GM19395 (cell line): ENCODE results near the gene FBXW8.

ENCODE experiments used
- ATAC-seq: cut with Tn5 transposase; IDR thresholded peaks from one replicate; pipeline ENCODE4 v1.9.1; 2021; ENCODE audit warnings: mild to moderate bottlenecking, moderate library complexity; ENCODE audit not compliant: unreplicated experiment

Gene FBXW8

GRCh38 chr12:117018276-117018675 lies 107.5 kb downstream of the FBXW8 start:
- ATAC-seq: no peak

- no peak for ATAC-seq
Measured at GRCh38 chr12:117018685-117019084, 107.9 kb downstream of the FBXW8 start.

DNA sequence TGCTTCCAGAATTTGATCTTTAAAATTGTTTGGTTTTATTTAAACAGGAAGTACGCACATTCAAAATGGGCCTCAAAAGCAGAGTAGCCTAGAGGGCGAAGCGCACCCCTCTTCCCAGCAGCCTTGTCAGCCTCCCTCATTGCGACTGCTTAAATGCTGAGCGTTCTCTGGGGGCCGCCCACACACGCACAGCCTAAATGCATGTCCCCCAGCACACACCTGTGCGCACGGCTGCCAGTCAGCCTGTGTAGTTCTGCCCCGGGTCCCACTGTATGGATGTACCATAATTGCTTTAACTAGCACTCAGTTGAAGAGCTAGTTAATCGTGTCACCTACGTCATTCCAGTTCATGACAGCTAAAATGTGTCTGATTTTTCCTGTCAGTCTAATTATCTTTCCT lies 109.1 kb downstream of the FBXW8 start:
- ATAC-seq: no peak

GRCh38 chr12:117020536-117021220 lies 109.9 kb downstream of the FBXW8 start:
- ATAC-seq: no peak

DNA sequence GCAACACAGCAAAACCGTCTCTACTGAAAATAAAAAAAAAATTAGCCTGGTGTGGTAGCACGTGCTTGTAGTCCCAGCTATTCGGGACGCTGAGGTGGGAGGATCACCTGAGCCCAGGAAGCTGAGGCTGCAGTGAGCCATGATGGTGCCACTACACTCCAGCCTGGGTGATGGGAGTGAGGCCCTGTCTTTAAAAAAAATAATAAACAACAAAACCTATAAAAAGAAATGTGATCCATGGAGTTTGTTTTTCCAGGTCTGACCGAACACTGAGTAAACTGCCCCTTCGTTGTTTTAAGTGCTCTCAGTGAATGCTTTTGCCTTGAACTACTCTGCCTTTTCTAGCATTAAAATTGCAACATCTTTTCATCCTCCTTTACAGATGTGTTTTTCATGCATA lies 111.7 kb downstream of the FBXW8 start:
- ATAC-seq: no peak

GRCh38 chr12:117023998-117024960 lies 113.5 kb downstream of the FBXW8 start:
- ATAC-seq: no peak

DNA sequence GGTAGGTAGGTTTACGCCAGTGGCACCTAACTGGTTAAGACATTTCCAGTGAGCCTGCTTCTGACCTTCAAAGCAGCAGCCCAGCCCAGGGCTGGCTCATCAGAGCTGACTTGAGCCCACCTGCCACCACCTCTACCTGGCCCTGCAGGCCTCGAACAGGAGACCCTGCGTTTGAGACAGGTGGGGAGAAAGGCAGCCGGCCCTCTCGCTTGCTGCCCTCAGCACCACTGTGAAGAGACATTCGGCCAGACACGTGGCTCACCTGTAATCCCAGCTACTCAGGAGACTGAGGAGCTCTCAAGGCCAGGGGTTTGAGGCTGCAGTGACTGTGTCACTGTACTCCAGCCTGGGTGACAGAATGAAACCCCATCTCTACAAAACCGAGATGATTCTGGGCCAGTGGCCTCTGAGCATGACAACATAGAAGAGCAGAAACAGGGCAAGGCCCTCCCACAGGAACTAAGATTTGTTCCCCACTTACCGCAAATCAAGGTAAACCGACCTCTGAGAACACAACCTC lies 114.3 kb downstream of the FBXW8 start:
- ATAC-seq: no peak

- peak; percentile 53 for ATAC-seq
Measured at GRCh38 chr12:117025481-117026151, 114.9 kb downstream of the FBXW8 start.

DNA sequence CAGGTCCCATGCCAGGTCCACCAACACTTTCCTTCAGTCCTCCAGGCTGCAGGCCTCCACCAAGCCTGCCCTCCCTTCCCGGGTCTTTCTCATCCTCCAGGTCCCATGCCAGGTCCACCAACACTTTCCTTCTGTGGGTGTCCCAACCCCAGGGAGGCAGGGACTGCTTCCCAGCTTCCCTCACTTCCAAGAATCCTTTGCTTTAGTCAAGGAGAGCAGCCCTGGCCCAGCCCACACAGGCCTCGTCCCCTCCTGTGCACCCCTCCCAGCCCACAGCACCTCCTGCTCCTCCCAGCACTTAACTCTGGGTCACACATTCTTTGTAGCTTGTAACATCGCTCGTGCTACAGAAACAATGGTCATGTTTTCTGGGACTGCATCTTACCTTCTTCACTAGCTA lies 115.6 kb downstream of the FBXW8 start:
- no peak for ATAC-seq

DNA sequence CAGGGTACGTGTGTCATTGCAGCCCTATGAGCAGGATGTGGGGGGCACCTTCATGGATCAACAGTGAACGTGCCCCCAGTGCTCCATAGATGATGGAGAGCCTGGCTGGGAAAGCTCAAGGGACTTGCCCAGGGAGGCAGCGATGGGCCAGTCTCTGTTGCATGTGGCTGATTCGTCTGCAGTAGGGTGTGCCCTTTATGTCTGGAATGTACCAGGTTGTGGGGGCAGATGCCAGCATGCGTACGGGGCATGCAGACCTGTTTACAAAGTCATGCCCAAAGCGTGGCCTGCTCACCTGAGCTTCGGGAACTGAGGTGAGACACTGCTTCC lies 116.1 kb downstream of the FBXW8 start:
- no peak for ATAC-seq

DNA sequence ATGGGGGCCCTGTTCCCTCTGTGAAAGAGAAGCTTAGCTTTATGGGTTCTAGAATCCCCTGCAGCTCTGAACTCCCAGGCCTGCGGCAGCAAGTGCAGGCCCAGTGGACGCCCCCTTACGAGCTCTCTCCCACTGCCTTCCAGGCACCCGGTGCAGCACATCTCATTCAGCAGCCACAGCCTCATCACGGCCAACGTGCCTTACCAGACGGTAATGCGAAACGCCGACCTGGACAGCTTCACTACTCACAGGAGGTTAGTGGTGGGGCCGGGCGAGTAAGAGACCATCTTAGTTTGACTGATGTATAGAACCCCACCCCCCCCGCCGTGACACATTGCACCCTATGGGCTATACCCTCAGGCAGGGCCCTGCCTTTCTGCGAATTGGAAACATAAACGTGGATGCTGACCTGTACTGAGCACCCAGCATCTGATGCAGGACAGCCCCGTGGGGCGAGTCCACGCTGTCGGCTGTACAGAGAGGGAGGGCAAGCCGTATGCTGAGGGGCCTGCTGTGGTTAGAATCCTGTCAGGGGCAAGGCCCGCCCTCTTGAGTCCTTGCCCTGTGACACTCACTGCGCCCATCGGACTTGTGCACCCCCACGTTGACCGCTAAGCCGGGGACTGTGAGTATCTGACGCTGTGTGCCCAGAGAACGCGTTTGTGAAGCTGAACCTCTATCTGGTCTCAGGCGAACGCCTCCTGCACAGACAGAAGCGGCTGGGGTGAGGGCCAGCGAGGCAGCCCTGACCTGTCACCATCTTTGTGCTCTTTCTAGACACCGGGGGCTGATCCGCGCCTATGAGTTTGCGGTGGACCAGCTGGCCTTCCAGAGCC lies 116.7 kb downstream of the FBXW8 start:
- ATAC-seq: no peak

DNA sequence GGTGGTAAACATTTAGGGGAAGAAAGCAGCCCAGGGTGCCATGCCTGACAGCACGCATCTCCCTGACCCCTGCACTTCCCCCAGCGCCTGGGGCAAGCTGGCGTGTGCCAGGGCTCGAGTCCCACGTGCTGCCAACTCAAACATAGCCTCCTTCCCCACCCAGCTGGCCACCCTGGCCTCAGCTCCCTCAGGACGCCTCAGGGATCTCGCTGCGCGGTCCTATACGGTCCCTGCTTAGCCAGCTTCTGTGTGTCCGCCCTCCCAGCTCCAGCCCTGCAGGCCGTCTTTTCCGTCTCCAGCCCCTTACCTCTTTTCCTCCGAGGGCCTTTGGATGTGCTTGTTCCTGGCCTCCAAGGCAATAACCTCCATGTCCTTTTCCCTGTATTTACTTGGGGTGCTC lies 117.5 kb downstream of the FBXW8 start:
- ATAC-seq: no peak

DNA sequence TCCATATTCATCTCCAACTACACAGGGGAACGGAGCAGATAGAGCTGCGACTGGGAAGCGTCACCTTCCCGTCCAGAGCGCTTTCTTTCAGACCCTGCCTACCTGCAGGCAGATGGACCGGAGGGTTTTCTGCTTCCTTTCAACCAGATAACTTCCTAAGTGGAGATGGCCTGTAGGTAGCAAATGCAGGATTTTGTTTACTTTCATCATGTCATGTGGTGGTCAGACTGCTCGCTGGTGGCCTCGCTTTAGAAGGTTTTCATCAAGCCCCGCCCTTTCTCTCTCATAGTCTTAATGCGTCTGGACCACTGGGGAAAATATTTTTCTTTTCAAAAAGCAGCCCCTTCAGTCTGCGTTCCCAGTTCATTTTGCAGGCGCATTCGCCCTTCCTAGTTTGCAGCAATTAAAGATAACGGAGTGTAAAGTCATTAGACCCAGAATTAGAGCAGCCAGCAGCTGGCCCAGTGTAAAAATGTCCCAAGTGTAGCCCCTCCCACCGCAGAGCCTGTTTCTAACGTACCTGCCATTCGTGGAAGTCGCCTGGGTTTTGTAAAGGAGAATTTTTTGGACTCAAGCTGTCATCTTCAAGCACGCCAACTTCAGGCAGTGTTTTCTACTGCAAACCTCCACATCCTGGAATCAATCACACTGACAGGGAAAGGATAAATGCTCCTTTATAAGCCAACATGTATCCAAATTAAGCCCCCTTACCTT lies 119.6 kb downstream of the FBXW8 start:
- no peak for ATAC-seq

- ATAC-seq: no peak
Measured at GRCh38 chr12:117031843-117032592, 121.3 kb downstream of the FBXW8 start.

DNA sequence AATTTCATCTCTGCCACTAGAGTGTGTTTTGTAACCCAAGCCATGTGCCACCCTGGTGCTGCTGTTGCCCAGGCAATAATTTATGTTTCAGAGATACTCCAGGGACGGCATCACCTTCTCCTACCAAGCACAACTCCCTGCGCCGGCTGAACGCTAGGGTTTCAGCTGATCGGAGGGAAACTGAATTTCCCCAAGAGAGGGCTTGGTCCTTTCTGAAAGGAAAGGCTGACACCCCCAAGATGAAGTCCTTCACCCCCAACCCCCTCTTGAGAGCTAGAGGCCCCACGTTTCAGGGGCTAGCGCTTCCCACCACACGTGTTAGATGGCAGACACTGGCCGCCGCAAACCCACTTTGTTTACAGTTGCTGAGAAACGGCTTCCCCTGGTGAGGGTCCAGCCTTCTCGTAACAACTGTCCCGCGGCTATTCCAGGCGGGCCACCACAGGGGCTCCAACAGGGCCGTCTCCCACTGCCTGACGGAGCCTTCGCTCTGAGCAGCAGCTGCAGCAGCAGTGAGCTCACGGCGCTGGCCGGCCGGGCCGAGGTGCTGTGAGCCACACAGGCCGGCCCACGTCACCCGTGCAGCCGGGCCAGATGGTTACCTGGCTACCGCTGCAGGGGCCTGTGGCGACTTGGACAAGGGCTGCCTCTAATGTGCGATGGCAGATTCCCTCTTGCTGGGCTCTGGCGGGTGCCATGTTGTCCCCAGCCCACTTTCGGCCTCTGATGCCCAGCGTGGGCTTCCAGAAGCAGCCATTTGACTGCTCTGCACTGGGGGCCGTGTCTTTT lies 122.0 kb downstream of the FBXW8 start:
- no peak for ATAC-seq

DNA sequence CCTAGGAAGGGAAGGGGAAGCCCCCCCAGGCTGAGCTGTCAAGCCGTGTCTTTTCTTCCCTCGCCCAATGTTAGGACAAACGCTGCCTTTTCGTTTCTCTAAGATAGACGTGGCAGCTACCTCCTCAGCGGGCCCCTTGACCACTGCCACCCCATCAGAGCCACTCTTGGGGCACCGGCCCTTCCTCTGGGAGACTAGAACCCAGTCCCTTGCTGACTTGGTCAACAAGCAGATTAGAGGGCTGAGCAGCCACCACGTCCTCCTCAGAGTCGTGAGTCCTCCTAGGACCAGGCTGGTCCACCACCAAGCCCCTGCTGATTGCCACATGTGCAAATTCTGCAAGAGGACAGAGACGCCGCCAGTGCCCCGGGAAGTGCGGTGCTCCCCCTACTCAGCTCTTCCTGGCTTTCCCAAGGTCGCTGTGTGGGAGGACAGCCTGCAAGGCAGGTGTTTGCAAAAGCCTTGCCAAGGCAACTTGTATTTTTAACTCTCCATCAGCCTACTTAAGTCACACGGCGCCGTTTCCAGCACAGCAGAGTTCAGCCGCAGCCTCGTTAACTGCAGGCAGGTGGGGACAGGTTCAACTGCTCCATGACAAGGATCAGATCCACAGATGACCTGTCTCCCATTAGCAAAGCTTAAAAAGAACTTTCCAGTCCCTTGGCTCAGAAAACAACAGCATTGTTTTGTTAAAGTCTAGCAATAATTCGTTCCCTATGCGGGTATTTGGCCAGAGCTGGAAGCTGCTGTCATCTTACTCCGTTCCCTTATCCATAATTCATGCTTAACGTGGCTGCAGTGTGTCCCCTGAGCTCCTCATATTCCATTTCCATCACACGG lies 122.9 kb downstream of the FBXW8 start:
- ATAC-seq: no peak

DNA sequence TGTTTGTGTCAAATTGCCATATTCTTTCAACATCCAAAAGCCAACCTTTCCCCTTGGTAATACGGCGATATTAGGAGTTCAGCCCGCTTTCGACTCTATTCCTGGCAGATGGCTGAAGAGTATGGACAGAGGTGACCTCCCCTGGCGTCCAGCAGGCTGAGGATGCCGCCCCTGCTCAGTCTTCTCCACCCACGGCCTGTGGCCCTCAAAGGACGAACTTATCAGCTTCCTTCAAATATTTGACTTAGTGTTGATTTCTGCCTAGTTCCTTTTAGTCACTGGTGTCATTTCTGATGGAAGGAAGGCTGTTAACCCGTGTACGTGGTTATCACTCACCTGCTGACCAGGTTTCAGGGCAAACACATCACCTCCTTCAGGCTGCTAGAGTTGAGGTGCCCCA lies 123.5 kb downstream of the FBXW8 start:
- no peak for ATAC-seq

- ATAC-seq: no peak
Measured at GRCh38 chr12:117034701-117035151, 124.0 kb downstream of the FBXW8 start.
